Measurements from ENCODE around the gene DUSP8. TPM values are rescaled to one million over a fixed set of nuclear protein-coding genes. Genes with fewer than 3 reads are reported as not detected.

Gene DUSP8
- total RNA-seq, 1 donor from 2014 or later: 8.9 TPM

DNA sequence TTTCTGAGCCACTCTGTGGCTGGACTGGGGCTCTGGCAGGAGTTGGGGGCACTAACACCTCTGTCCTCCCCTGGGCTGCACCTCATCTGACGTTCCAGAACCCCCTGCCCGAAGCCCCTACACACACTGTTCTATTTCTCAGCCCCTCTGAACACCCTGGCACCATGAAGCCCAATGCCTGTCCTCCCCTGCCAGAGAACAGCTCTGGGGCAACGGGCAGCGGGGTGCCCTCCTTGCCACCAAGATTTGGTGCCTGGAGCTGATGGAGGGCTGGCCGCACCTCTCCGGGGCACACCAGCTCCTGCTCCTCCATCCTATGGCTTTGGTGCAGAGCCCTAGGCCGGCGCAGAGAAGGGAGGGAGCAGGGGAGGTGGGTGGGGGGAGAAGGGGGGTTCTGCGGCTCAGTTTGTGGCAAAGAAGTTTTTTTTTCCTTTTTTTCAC is 16.3 kb downstream of the DUSP8 start:
- DNase-seq (ENCODE audit: extremely low read depth, low read depth, low spot score): no peak

DNA sequence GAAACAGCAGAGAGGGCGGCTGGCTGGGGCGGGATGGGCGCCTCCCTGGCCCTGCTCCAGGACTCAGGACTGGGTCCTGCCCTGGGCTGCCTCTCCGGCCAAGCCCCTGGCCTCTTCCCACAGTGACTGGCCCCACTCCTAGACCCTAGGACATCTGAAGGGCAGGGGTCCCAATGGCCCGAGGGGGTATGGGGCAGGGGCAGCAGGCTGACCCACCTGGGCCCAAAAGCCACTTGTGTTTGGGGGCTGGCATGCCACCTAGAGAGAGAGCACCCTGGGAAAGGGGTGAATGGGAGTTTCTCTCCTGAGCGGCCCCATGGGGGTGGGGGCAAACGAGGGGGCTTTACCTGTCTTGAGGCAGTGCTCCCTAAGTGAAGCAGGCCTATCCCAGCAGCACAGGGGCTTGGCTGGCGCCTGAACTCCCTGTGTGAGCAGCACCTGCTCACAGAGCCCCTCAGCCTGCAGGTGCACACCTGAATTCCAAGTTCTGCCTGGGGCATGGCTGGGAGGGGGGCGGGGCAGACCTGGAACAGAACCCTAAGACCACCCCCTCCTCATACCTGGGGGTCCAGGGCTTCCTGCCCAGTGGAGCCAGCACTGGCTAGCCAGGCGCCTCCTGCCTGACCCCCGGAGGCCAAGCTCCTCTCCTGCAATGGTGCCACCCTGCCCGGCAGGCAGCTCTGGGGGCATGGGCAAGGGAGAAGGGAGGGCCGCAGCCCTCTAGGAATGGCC is 16.9 kb downstream of the DUSP8 start:
- DNase-seq (ENCODE audit: extremely low read depth, low read depth, low spot score): no peak

DNA sequence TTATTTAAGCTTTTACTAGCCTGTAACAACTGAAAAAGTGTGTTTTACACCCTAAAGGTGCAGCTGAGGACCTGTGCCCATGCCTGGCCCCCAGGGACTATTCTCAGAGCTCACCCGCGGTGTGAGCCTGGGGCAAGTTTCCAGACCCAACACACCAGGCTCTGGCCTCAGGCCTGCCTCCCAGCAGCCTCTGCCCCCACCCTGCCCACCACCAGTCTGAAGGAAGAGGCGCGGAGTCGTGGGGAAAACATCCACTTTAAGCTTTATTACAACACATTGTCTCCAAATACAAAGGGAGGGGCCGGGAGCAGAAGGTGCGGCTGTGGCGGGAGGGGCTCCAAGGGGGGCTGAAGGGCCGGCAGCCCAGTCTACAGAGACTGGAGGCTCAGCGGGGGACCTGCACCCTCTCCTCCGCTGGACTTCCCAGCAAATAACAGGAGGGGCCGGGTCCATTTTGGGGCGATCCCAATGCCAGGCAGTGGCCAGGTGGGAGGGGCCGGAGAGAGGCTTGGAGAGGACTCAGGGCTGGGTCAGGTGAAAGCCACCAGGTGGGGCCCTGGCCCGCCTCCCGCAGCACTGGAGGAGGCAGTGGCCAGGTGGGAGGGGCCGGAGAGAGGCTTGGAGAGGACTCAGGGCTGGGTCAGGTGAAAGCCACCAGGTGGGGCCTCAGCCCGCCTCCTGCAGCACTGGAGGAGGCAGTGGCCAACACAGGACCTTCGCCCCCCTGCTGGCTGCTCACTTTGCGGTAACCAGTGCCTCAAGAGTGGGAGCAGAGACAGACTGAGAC is 18.1 kb downstream of the DUSP8 start:
- DNase-seq (ENCODE audit: extremely low read depth, low read depth, low spot score): no peak

DNA sequence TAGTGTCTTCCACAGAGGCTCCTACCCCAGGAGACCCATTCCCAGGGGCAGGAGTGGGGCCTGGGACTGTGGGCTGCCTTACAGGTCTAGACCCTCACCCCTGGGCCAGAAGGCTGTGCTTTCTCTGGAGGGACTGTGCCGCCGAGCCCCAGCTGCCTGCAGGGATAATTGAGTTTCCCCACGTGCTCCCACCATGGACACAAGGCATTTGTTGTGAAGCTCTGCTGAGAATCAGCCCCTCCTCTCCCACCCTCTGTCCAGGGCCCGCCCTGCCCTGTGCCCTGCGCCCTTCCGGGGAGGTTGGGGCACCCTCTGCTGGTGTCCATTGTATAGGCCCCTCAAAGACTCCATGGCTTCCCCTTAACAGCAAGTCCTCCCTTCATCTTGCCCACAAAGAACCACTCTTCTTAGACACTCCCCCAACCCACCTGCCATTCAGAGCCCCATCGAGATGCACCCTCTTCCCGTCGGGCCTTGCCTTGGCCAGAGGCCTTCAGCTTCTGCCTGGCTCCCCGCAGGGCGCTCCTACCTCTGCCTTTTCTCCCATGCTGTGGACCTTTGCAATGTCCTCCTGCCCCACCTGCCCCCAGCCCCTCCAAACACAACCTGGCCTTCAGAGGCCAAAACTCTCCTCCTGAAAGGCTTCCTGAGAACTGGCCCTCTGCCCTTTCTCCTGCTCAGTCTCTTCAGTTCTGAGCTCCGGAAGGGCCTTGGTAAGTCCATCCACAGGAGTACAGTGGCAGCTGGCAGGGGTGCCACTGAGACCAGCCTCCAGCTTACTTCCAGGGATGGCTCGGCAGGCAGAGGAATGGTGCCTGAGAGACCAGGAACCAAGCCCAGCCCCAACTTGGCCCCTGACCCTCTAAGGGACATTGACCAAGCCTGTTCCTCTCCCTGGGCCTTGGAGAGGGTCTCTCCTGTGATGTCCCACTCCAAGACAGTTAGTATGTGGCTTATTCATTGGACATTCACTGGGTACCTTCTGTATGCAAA is 22.4 kb downstream of the DUSP8 start:
- DNase-seq (ENCODE audit: extremely low read depth, low read depth, low spot score): no peak

DNA sequence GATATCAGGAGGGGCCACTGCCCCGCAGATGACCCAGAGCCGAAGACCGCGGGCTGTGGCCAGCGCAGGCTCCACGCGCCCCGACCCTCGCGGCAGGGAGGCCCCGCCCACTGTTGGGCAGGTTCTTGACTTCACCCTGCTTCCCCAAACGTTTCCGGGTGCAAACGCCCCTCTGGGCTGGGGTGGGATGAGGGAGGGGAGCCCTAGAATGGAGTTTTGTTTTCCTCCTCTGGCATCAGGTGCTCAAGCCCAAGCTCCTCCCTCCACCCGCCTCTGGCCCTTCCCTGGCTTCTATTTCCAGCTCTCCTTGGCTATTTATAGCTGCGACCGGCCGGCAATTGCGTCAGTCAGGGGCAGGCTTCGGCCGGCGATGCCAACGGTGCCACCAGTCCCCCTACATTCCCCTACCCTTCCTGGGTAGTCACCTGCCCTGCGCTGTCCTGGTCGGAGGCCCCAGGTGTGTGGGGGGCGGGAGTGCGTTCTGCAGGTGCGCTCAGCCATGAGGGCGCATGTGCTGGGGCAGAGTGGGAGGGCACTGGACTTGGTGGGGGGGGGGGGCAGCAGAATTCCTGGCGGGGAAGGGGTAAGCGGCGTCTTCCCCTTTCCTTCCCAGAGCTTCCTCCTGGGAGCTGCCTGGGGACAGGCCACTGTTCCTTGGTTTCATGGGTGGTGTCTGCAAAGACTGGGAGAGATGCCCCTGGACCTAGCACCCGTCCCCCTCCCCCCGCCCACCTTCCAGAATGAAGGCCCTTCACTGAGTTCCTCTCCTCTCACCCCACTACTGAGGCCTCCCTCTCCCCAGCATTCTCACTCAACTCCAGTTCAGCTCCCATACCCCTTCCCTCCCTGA is 23.6 kb downstream of the DUSP8 start:
- no peak for DNase-seq (ENCODE audit: extremely low read depth, low read depth, low spot score)

DNA sequence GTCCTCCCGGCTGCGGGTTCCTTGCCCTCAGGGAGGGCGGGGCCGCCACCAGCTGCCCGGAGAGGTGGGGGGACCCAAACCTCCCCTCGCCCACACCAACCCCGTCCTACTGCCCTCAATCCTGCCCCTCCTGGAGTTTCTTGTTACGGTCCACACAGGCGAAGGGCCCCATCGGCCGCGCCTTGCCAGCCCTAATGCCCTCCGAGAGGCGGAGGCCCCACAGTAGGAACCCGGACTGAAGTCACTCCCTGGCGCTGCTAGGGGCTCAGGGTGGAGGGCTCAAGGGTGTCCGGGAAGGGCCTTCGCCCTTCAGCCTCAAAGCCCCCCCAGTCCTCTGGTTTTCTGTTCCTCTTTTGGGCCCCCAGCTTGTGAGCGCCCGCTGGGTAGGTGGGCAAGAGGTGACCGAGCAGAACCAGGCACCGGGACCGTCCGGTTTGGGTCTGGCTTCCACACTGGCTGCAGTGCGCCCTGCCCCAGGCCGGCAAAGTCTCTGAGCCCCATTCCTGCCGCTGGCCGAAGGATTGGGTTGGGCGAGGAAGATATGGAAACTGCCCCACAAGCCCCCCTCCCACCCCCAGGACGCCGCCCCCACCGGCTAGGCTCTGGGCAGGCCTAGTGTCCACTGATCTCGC is 24.5 kb downstream of the DUSP8 start:
- no peak for DNase-seq (ENCODE audit: extremely low read depth, low read depth, low spot score)

DNA sequence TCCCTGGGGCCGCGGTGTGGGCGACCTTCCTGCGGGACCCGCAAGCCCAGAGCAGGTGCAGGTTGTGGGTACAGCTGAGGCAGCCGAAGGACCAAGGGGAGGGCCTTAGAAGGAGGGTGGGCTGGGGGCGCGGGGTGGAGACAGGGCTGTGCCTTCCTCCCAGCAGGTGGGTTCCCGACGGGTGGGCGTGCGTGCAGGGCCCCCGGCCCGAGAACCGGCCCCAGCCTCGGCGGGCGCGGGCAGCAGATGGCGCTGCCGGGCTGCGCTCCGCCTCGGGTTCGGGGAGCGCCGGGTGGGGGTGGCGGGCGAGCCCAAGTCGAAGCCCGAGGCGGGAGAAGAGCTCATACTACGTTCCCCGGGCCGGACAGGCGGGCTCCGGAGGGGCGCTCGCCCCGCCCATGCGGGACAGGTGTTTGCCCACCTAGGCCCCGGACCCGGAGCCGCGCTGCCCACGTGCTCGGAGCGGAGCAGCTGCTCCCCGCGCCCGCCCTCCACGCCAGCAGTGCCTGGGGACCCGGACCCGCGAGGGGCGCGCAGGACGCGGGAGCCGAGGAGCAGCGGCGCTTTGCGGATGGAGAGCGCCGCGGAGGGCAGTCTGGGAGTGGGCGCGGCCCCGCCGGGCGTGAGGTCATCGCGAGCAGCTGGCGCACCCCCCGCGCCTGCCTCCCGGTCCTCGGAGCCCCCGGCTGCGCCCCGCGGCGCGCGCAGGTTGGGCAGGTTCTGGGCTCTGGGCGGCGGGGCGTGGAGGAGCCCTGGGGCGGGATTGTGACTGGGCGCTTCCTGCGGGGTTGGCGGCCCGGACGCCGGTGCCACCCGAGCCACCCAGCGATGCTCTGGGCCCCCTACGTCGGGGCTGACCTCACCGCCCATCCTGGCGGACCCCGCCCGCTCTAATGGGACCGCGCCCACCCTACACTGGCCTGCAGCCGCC is 25.3 kb downstream of the DUSP8 start:
- no peak for DNase-seq (ENCODE audit: extremely low read depth, low read depth, low spot score)

DNA sequence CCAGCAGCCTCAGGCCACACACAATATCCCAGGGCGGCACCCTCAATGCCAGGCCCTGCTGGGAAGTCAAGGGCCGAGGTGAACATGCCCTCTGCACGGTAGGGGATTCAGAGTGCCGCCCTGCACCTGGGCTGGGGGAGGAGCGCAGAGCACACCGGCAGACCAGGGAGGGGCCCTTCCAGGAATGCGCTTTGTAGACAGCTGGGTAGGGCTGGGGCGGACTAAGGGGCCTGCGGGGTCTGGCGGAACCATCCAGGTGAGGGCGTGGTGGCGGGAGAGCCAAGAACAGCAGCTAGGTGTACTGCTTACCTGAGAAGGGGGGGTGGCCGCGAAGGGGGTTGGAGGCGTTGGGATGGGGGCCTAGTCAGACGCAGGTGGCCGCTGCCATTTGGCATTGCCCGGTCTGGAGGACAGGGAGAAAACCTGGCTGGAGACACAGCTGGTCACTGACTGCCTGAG is 26.0 kb downstream of the DUSP8 start:
- DNase-seq (ENCODE audit: extremely low read depth, low read depth, low spot score): no peak

DNA sequence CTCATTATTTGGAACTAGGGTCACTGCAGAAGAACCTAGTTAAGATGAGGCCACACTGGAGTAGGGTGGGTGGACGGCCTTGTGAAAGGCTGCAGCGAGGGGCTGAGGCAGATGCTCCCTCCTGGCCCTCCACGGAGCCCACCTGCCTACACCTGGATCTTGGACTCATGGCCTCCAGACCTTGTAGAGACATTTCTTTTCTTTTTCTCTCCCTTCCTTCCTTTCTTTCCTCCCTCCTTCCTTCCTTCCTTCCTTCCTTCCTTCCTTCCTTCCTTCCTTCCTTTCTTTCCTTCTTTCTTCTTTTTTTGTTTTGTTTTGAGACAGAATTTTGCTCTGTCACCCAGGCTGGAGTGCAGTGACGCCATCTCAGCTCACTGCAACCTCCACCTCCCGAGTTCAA is 26.6 kb downstream of the DUSP8 start:
- no peak for DNase-seq (ENCODE audit: extremely low read depth, low read depth, low spot score)

DNA sequence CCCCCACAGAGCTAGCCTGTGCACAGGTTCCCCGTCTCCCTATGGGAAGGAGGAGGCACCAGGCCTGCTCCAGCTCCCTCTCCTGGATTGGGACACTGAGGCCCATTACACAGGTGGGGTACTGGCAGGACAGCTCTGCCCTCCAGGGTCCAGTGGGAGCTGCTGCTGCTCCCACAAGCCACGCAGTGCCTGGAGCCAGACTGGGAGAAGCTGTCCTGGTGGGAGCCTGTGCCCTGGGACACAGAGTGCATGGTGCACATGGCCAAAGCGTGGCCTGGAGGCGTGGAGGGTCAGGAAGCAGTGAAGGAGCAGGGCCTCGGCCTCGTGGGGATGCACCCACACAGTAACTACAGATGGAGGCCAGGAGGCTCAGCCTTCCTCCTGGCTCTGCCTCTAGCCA is 27.5 kb downstream of the DUSP8 start:
- no peak for DNase-seq (ENCODE audit: extremely low read depth, low read depth, low spot score)

DNA sequence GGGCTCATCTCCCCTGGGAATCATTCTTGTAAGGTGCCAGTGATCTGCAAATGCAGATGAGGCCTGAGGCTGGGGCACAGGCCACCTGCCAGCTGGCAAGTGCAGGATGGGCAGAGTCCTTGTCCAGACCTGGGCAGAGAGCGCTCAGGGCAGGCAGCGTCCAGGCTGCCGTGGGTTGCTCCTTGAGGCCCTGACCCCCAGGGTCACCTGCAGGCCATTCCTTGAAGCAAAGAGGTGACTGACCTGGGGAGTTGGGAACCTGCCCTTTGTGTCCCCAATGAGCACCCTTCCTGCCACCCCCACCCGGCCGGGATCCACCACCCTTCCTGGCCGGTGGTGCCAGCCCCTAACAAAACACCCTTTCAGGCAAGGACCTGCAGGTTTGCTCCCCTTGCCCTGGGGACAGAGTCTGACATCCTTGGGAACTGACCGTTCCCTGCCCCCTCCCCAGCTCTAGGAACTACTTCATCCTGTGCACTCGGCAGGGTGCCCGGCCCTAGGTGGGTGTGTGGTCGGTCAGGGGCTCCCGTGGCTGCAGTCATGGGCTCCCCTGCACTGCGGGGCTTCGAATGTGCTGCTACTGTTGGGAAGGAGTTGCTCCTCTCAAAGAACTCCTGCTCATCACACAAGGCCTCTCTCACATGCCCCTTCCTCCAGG is 28.3 kb downstream of the DUSP8 start:
- no peak for DNase-seq (ENCODE audit: extremely low read depth, low read depth, low spot score)

DNA sequence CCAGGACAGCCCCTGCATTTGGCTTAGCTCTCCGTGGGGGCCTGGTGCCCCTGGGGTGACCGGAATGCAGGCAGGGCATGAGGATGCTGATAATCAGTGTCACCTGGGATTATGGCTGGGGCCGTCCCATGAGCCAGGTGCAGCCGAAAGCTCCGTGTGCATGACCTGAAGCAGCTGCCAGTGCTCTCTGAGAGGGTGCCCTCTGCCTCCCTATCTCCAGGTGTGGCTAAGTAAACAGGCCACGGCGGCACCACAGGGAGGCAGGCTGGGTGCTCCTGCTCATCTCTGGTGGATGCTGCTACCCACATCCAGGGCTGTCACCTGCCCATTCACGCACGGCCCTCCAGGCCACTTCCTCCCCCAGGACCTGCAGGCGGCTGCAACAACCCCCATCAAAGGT is 29.8 kb downstream of the DUSP8 start:
- DNase-seq (ENCODE audit: extremely low read depth, low read depth, low spot score): no peak

DNA sequence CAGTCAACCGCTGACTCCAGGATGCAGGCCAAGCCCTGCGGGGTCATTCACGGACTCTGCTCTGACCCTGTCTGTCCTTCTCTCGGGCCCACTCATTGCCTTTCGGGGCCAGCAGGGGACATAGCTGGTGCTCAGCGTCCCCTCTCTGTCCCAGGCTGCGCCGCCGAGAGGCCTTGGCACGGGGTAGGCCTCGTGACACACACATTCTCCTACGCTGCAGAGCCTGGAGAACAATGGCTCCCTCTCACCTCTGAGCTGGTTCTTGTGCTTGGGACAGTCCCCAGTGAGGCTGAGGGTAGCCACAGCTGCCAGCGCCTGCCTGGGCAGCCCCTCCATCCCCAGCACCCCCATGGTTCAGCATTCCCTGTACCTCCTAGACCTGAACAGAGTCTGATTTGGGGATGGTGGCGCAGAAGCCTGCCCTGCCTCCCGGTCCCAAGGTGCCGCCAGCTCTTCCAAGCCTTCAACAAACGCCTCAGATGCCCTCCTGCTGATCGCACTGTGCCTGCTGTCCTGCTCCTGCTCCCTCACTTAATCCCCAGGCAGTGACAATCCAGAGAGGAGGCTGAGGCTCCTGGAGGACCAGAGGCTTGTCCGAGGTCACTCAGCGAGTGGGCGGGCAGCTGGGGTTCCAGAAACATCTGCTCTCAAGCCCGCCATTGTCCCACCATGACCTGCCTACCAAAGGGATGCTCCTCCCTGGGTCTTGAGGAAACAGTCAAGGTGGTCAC is 30.4 kb downstream of the DUSP8 start:
- DNase-seq (ENCODE audit: extremely low read depth, low read depth, low spot score): no peak

DNA sequence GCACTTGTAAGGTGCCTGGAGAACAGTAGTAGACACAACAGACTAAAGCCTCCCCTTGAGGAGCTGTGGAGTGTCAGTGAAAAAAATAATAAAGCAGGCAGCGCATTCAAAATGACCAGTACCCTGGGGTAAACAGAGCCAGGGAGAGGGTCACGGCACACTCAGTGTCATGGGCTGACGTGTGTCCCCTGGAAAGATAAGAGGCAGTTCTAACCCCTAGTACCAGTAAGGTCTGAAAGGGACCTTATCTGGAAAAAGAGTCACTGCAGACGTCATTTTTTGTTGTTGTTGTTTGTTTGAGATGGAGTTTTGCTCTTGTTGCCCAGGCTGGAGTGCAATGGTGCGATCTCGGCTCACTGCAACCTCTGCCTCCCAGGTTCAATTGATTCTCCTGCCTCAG is 32.0 kb downstream of the DUSP8 start:
- DNase-seq (ENCODE audit: extremely low read depth, low read depth, low spot score): no peak

DNA sequence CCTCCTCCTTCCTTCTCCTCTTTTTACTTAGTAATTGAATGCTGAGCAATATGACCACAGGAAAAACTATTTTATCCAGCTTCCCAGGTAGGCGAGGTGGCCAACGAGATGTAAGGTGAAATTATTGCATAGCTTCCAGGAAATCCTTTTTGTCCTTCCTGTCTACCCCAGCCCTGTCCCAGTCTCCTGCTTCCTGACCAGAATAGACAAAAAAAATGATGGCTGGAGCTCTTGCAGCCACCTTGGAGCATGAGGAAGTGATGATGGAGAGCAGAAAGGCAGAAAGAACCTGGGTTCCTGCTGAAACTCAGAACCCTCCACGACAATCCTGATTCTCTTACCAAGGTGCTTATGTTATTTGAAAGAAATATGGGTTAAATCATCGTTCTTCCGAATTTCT is 33.9 kb downstream of the DUSP8 start:
- no peak for DNase-seq (ENCODE audit: extremely low read depth, low read depth, low spot score)

DNA sequence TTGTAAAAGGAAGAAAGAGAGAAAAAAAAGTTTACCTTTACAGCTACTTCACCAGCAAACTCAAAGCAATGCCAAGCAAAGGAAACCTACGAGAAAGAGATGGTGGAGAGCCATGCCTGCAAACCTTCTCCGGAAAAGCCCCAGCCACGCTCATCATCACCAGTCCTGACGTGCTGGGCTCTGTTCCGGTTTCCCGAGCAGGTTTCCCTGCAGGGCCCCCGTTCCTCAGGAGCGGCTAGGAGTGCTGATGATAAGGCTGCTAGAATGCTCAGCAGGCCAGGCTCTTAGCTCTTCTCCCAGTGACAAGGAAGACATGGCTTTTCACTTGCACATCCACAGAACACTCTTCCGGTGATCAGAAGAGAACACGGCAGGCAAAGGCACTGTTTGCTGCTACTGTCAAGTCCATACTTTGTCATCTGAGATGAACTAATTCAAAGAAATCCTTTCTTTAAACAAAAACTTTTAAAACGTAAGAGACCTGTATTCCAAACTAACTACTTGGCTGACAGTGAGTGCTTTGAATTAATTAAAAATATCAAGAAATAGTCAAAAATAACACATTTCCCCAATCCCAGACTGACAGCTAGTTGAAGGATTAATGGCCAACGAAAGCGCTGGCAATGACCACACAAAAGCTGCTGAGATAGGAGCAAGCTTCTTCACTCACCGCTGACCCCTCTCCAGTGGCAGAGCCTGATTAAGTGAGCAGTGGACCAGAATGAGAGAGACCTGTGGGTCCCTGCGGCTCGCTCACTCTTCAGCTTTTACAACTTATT is 35.8 kb downstream of the DUSP8 start:
- DNase-seq (ENCODE audit: extremely low read depth, low read depth, low spot score): no peak

DNA sequence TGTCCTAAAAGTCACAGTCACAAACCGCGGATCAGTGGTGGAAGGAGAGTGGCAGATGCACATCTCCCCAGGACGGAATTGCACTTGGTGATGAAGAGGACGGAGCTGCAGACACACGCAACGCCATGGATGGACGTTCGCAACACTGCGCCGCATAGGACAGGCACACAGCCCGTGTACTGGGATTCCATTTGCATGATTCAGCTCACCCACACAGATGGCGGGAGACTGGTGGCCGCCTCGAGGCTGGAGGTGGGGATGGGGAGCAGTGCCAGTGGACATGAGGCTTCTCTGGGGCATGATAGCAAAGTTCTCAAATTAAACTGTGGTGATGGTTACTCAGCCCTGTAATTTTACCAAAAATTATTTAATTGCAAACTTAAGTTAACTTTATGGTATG is 37.4 kb downstream of the DUSP8 start:
- DNase-seq (ENCODE audit: extremely low read depth, low read depth, low spot score): no peak

All from glomerular endothelial cell (primary cell).